Tibial nerve (tissue), 4 donors: ENCODE data around the gene TAAR8. TPM values are rescaled to one million over a fixed set of nuclear protein-coding genes. Genes with fewer than 3 reads are reported as not detected.
"Not testable (repeated sequence)": the region's sequence is repeated elsewhere in the genome, so short reads cannot be mapped to it uniquely, and the experiment has no call there.

Experiments used
- DNase-seq, 2 donors: peaks; one replicate each; pipeline ENCODE4 v3.0.0-alpha.2; 2019; ENCODE audit warnings: low spot score in 2 of 2
- H3K27ac ChIP-seq, 4 donors: fragments of 200-600 bp; sonication (generic) in 3 of 4; one replicate each; pipeline ENCODE4 v1.5.1; 2017 to 2019; ENCODE audit warnings: mild to moderate bottlenecking in 1 of 4
- H3K27me3 ChIP-seq, 2 donors: fragments of 200-600 bp; sonication (generic) in 1 of 2; one replicate each; pipeline versions ENCODE4 v1.5.1 to v1.6.0; 2017 to 2019
- H3K36me3 ChIP-seq, 3 donors: fragments of 200-600 bp; sonication (generic); one replicate each; pipeline ENCODE4 v1.5.1; 2018 to 2019
- H3K4me1 ChIP-seq, 4 donors: fragments of 200-600 bp; sonication (generic) in 3 of 4; one replicate each; pipeline ENCODE4 v1.5.1; 2017 to 2019
- H3K4me3 ChIP-seq, 4 donors: fragments of 200-600 bp; sonication (generic) in 3 of 4; one replicate each; pipeline ENCODE4 v1.5.1; 2017 to 2019; ENCODE audit warnings: mild to moderate bottlenecking in 1 of 4, moderate library complexity in 1 of 4
- H3K9me3 ChIP-seq, 4 donors: fragments of 200-600 bp; sonication (generic) in 3 of 4; one replicate each; pipeline ENCODE4 v1.5.1; 2017 to 2019
- CTCF ChIP-seq, 5 experiments: fragments of 200-600 bp in 3 of 5; fragments of 450-650 bp in 2 of 5; sonication (generic) in 3 of 5; IDR thresholded peaks; one replicate each; pipeline ENCODE4 v1.5.1; 2016 to 2019; ENCODE audit warnings: antibody characterized with exemption in 5 of 5, mild to moderate bottlenecking in 3 of 5, moderate library complexity in 2 of 5
- EP300 ChIP-seq, 2 donors: sonication (generic); formaldehyde crosslinking; IDR thresholded peaks; one replicate each; pipeline ENCODE4 v1.6.1; 2017; ENCODE audit warnings: antibody characterized with exemption in 2 of 2, mild to moderate bottlenecking in 1 of 2
- POLR2A ChIP-seq, 2 donors: fragments of 450-650 bp; IDR thresholded peaks; one replicate each; pipeline ENCODE4 v1.6.1; 2017; ENCODE audit warnings: antibody characterized with exemption in 2 of 2, mild to moderate bottlenecking in 2 of 2, moderate library complexity in 2 of 2
- WGBS, 2 donors: methylation state at CpG; one replicate each; pipeline ENCODE4 v1.1.5; 2018; 5-methylcytosine and 5-hydroxymethylcytosine counted together
- total RNA-seq, 4 donors: library from RNA; depleted of rRNA; stranded (reverse); fragments of >200 nt; gene quantifications; one replicate each; pipeline ENCODE4 v1.1.0, GENCODE V29; 2016

The TAAR8 gene
- total RNA-seq, 4 donors from 2014 or later = not detected

- no peak overlapping the region for H3K4me3 ChIP-seq
- H3K9me3 ChIP-seq = no peaks in the 10 kb centered on the region
- H3K36me3 ChIP-seq = no peaks in the 10 kb centered on the region
- no peak for TF ChIP-seq POLR2A (IDR thresholded peaks at IDR 0.05)
- no peak for TF ChIP-seq CTCF (IDR thresholded peaks at IDR 0.05)
- TF ChIP-seq EP300 (IDR thresholded peaks at IDR 0.05) = no peak
- H3K27me3 ChIP-seq = no peaks in the 10 kb centered on the region
- DNase-seq = no peak
- no peak overlapping the region for H3K27ac ChIP-seq
- peaks cover 0 to 5% (median 0%) of the 10 kb centered on the region in 4 donors for H3K4me1 ChIP-seq
- 89 to 94% methylated on average over 3 of the region's 3 CpGs for WGBS, 2 donors
These were observed 15.3 kb upstream of the TAAR8 start for GRCh38 chr6:132537145-132537544.

GRCh38 chr6:132537977-132538376 lies 14.5 kb upstream of the TAAR8 start, which contains the start of gene TAAR9:
TAAR9 (plus strand) TSS chr6:132538277; CDS start chr6:132538290, 13 bp downstream.
- no peaks in the 10 kb centered on the region for H3K36me3 ChIP-seq
- WGBS, 2 donors = 80 to 82% methylated on average over 4 of the region's 4 CpGs
- no peak for TF ChIP-seq POLR2A (IDR thresholded peaks at IDR 0.05)
- no peak for TF ChIP-seq EP300 (IDR thresholded peaks at IDR 0.05)
- no peak for TF ChIP-seq CTCF (IDR thresholded peaks at IDR 0.05)

GRCh38 chr6:132544826-132545225 lies 7.6 kb upstream of the TAAR8 start:
- Histone ChIP-seq H3K27ac (no peak overlapping the region), H3K27me3 (no peaks in the 10 kb centered on the region), H3K9me3 (no peaks in the 10 kb centered on the region), H3K36me3 (no peaks in the 10 kb centered on the region), H3K4me1 (no peaks in the 10 kb centered on the region), H3K4me3 (no peak overlapping the region)
- DNase-seq = no peak
- no peak for TF ChIP-seq POLR2A (IDR thresholded peaks at IDR 0.05)

More at GRCh38 chr6:132537977-132538376, 14.5 kb upstream of the TAAR8 start, which contains the start of gene TAAR9:
- Histone ChIP-seq H3K4me3 (no peak within 1 kb of the TSS), H3K27me3 (no peaks in the 10 kb centered on the region), H3K9me3 (no peaks in the 10 kb centered on the region), H3K4me1 (peaks cover 0 to 5% (median 0%) of the 10 kb centered on the region in 4 donors), H3K27ac (no peak within 1 kb of the TSS)
- no peak for DNase-seq

DNA sequence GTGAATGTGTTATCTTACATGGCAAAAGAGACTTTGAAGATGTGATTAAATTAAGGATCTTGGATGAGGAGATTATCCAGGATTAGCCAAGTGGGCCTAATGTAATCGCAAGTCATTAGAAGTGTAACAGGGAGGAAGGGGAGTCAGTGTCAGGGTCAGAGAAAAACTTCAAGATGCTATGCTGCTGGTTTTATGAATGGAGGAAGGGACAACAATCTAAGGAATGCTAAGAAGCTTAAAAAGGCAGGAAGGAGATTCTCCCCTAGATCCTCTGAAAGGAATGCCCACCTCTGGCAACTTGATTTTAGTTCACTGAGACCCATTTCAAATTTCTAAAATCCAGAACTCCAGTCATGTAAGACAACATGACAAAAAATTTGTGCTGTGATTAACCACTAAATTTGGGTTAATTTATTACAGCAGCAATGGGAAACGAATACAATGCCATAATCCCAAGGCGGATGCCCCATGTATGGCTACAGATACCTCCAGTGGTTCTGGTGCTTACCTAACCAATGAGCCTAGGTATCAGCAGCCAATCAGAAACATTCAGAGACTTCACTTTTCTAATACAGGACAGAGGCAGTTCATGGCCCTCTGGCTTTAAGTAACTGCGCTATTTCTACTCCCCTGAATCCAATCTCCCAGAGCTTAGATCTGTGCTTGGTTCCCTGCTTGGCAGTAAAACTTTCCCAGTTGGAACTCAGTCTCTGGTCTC lies 3.6 kb upstream of the TAAR8 start:
- no peak for DNase-seq
- no peaks in the 10 kb centered on the region for H3K36me3 ChIP-seq
- H3K4me3 ChIP-seq = no peak overlapping the region
- H3K27ac ChIP-seq = no peak overlapping the region
- H3K4me1 ChIP-seq = no peaks in the 10 kb centered on the region
- TF ChIP-seq CTCF (IDR thresholded peaks at IDR 0.05) = no peak
- TF ChIP-seq EP300 (IDR thresholded peaks at IDR 0.05) = no peak
- no peak for TF ChIP-seq POLR2A (IDR thresholded peaks at IDR 0.05)
- no peaks in the 10 kb centered on the region for H3K9me3 ChIP-seq
- no peaks in the 10 kb centered on the region for H3K27me3 ChIP-seq
- WGBS, 2 donors = 89 to 90% methylated on average over 4 of the region's 4 CpGs

- Histone ChIP-seq H3K27ac (no peak overlapping the region), H3K4me1 (no peaks in the 10 kb centered on the region), H3K4me3 (no peak overlapping the region), H3K36me3 (no peaks in the 10 kb centered on the region), H3K9me3 (no peaks in the 10 kb centered on the region), H3K27me3 (no peaks in the 10 kb centered on the region)
- no peak for DNase-seq
- 81 to 97% methylated on average over 4 of the region's 4 CpGs for WGBS, 2 donors
- TF ChIP-seq POLR2A (IDR thresholded peaks at IDR 0.05) = no peak
- TF ChIP-seq EP300 (IDR thresholded peaks at IDR 0.05) = no peak
- no peak for TF ChIP-seq CTCF (IDR thresholded peaks at IDR 0.05)
These were observed 1.3 kb upstream of the TAAR8 start for GRCh38 chr6:132551214-132551613.

DNA sequence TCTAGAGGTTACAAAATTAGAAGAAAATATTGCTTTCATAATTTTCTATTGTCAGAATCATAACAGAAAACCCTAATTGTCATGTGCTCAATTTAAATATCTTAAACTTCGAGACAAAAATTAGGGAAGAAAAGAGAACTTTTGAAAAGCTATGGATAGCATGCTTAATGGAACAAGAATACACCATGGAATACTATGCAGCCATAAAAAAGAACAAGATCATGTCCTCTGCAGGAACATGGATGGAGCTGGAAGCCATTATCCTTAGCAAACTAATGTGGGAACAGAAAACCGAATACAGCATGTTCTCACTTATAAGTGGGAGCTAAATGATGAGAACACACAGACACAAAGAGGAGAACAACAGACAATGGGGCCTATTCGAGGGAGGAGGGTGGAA lies 7.6 kb downstream of the TAAR8 start:
- 71 to 72% methylated on average over 3 of the region's 3 CpGs for WGBS, 2 donors
- not testable (repeated sequence) for H3K36me3 ChIP-seq, H3K9me3 ChIP-seq, H3K4me1 ChIP-seq, H3K4me3 ChIP-seq, H3K27ac ChIP-seq, DNase-seq, H3K27me3 ChIP-seq
